Transverse colon (tissue), 4 donors: ENCODE measurements around the gene GIPC3. TPM values are rescaled to one million over a fixed set of nuclear protein-coding genes. Genes with fewer than 3 reads are reported as not detected.
A peak's percentile ranks its signal among the peaks of the same experiment; 100 is the strongest.

Experiments used
- DNase-seq: peaks from one replicate; pipeline ENCODE4 v3.0.0-alpha.2; 2019
- H3K27ac ChIP-seq, 4 donors: fragments of 200-600 bp; sonication (generic); 2 replicates each; pipeline ENCODE4 v1.5.1; 2016 to 2018; ENCODE audit warnings: inconsistent platforms in 4 of 4
- H3K27me3 ChIP-seq: fragments of 200-600 bp; sonication (generic); 2 replicates; pipeline ENCODE4 v1.5.1; 2017; ENCODE audit warnings: inconsistent platforms
- H3K36me3 ChIP-seq, 4 donors: fragments of 200-600 bp; sonication (generic); 2 replicates each; pipeline ENCODE4 v1.5.1; 2017 to 2019; ENCODE audit warnings: inconsistent platforms in 4 of 4
- H3K4me1 ChIP-seq, 4 donors: fragments of 200-600 bp; sonication (generic); 2 replicates each; pipeline ENCODE4 v1.5.1; 2017 to 2020; ENCODE audit warnings: inconsistent platforms in 4 of 4
- H3K4me3 ChIP-seq, 4 donors: fragments of 200-600 bp; sonication (generic); 1 replicate in 1 of 4; 2 replicates in 3 of 4; pipeline versions ENCODE4 v1.5.1 to v1.6.1; 2017 to 2019; ENCODE audit warnings: inconsistent platforms in 4 of 4
- H3K9me3 ChIP-seq, 2 donors: fragments of 200-600 bp; sonication (generic); 2 replicates each; pipeline ENCODE4 v1.5.1; 2017 to 2019; ENCODE audit warnings: inconsistent platforms in 2 of 2
- CTCF ChIP-seq, 5 experiments: fragments of 200-600 bp in 3 of 5; fragments of 450-650 bp in 2 of 5; sonication (generic) in 3 of 5; IDR thresholded peaks; 1 replicate in 2 of 5; 2 replicates in 3 of 5; pipeline ENCODE4 v1.5.1; 2016 to 2017; ENCODE audit warnings: antibody characterized with exemption in 5 of 5, inconsistent platforms in 3 of 5, mild to moderate bottlenecking in 2 of 5, moderate library complexity in 1 of 5
- EP300 ChIP-seq: sonication (generic); formaldehyde crosslinking; IDR thresholded peaks from one replicate; pipeline ENCODE4 v1.6.1; 2017; ENCODE audit warnings: antibody characterized with exemption, low read depth
- POLR2A ChIP-seq: fragments of 450-650 bp; IDR thresholded peaks from one replicate; pipeline ENCODE4 v1.6.1; 2016; ENCODE audit warnings: antibody characterized with exemption, mild to moderate bottlenecking, moderate library complexity
- POLR2AphosphoS5 ChIP-seq, 3 donors: sonication (generic); formaldehyde crosslinking; IDR thresholded peaks; one replicate each; pipeline ENCODE4 v1.6.1; 2016; ENCODE audit warnings: antibody characterized with exemption in 3 of 3
- WGBS, 2 donors: methylation state at CpG; one replicate each; pipeline ENCODE4 v1.1.5; 2018; ENCODE audit warnings: low coverage in 1 of 2; 5-methylcytosine and 5-hydroxymethylcytosine counted together
- in situ Hi-C, 4 donors: fragments of 200-750 bp; cut with MboI; loops; one replicate each; pipeline versions ENCODE4 v1.15.0 to v1.15.1; 2017; ENCODE audit warnings: low sequenced_read_pairs in 3 of 4, low pct_ligation_motif_present in 1 of 4, low pct_unique_long_range_greater_than_20kb in 1 of 4
- intact Hi-C: fragments of 100-400 bp; cut with DNase I; formaldehyde crosslinking; loops from one replicate; pipeline ENCODE4 v1.15.1; 2023; ENCODE audit warnings: low total_unique reads
- total RNA-seq, 4 donors: library from RNA; depleted of rRNA; stranded (reverse); fragments of >200 nt; gene quantifications; one replicate each; pipeline ENCODE4 v1.1.0, GENCODE V29; 2016

The GIPC3 gene
- total RNA-seq, 4 donors from 2014 or later: 0.14 to 0.95 (median 0.60) TPM; not detected in 1

GRCh38 chr19:3610745-3611717 is 25.8 kb downstream of the GIPC3 start:
- H3K27ac ChIP-seq: no peak overlapping the region
- TF ChIP-seq POLR2AphosphoS5 (IDR thresholded peaks at IDR 0.05) (no peak), POLR2A (no peak), CTCF (IDR thresholded peaks at IDR 0.05) (no peak), EP300 (no peak)
- peaks cover 4% of the 10 kb centered on the region for H3K27me3 ChIP-seq
- no peaks in the 10 kb centered on the region for H3K9me3 ChIP-seq
- intact Hi-C loops (loop anchor here (1.0 to 10.0 kb wide), 2 partner anchors 35 to 306 kb away; no protein-coding TSS in a partner anchor), in situ Hi-C loops (no loop called here)
- peaks cover 4 to 33% (median 27%) of the 10 kb centered on the region in 4 donors for H3K4me1 ChIP-seq
- WGBS, 2 donors: 80 to 92% methylated on average over 2 to 30 of the region's 41 CpGs
- no peak overlapping the region for H3K4me3 ChIP-seq
- H3K36me3 ChIP-seq: peaks cover 0 to 20% (median 0%) of the 10 kb centered on the region in 4 donors
- no peak for DNase-seq

DNA sequence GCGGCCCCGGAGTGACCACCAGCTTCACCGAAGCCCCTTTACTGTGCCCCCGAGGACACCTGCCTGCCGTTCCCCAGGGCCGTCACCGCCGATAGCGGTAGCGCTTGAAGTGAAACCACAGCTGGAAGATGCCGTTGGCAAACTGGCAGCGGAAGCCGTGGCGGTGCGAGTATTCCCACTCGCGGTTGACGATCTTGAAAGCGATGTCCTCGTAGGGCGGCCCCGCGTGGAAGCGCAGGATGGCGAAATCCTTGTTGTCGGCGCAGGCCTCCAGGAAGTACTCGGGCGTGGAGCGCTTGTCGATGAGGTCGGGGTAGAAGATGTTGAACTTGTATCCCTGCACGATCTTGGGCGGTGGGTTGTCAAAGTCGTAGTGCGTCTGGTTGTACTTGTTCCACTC is 26.6 kb downstream of the GIPC3 start:
- in situ Hi-C loops: no loop called here
- no peak overlapping the region for H3K27ac ChIP-seq
- intact Hi-C loops: loop anchor here (10.0 kb wide), 1 partner anchor 307 kb away; no protein-coding TSS in a partner anchor
- DNase-seq: no peak
- H3K27me3 ChIP-seq: peaks cover 2% of the 10 kb centered on the region
- TF ChIP-seq EP300: no peak
- no peaks in the 10 kb centered on the region for H3K9me3 ChIP-seq
- 96% methylated on average over 36 of the region's 36 CpGs; no CpG with 5 or more reads in 1 of the 2 donors for WGBS, 2 donors
- H3K4me3 ChIP-seq: no peak overlapping the region
- H3K36me3 ChIP-seq: peaks cover 0 to 20% (median 0%) of the 10 kb centered on the region in 4 donors
- H3K4me1 ChIP-seq: peaks cover 0 to 24% (median 19%) of the 10 kb centered on the region in 4 donors

- in situ Hi-C loops: no loop called here
- intact Hi-C loops: loop anchor here (10.0 kb wide), 1 partner anchor 308 kb away; no protein-coding TSS in a partner anchor
Observed at GRCh38 chr19:3612330-3612729, 27.1 kb downstream of the GIPC3 start.

More at GRCh38 chr19:3612330-3612729, 27.1 kb downstream of the GIPC3 start:
- no peaks in the 10 kb centered on the region for H3K9me3 ChIP-seq
- WGBS, 2 donors: 98 to 100% methylated on average over 5 to 33 of the region's 33 CpGs
- H3K36me3 ChIP-seq: peaks cover 0 to 20% (median 0%) of the 10 kb centered on the region in 4 donors
- TF ChIP-seq POLR2AphosphoS5 (IDR thresholded peaks at IDR 0.05) (no peak), CTCF (IDR thresholded peaks at IDR 0.05) (no peak), EP300 (no peak), POLR2A (no peak)
- peaks cover 0 to 20% (median 15%) of the 10 kb centered on the region in 4 donors for H3K4me1 ChIP-seq
- no peak overlapping the region for H3K4me3 ChIP-seq
- no peak for DNase-seq
- peak overlapping the region in 1 of 4 donors; percentile 21 for H3K27ac ChIP-seq
- no peaks in the 10 kb centered on the region for H3K27me3 ChIP-seq
